WTC11 (cell line): Measurements from ENCODE around the gene MAP4K4. TPM values are rescaled to one million over a fixed set of nuclear protein-coding genes. Genes with fewer than 3 reads are reported as not detected.

Experiments used
- ATAC-seq: fragments of 200-7000 bp; cut with Tn5 transposase; 2 replicates; pipeline ENCODE4 v1.10.0; 2021; ENCODE audit warnings: mild to moderate bottlenecking, moderate library complexity
- CTCF ChIA-PET: fragments of 300-600 bp; sonication (Branson Sonifier 250); formaldehyde crosslinking; loops from one replicate; lab custom pipeline; 2021; ENCODE audit warnings: antibody characterized with exemption; lab: Charles Lee
- POLR2A ChIA-PET: fragments of 350-600 bp; sonication (Branson Sonifier 250); formaldehyde crosslinking; loops from one replicate; lab custom pipeline; 2021; ENCODE audit warnings: antibody characterized with exemption; lab: Charles Lee
- DNase-seq: peaks from one replicate; pipeline ENCODE4 v3.0.0; 2021; ENCODE audit warnings: low spot score
- H3K27ac Mint-ChIP-seq: 2 replicates; pipeline ENCODE4 v1.8.0; 2021; ENCODE audit warnings: mixed read lengths
- H3K27me3 Mint-ChIP-seq: 2 replicates; pipeline ENCODE4 v1.8.0; 2021; ENCODE audit warnings: low read depth, mild to moderate bottlenecking, moderate library complexity, mixed read lengths
- H3K36me3 Mint-ChIP-seq: 2 replicates; pipeline ENCODE4 v1.8.0; 2021; ENCODE audit warnings: mixed read lengths
- H3K4me1 Mint-ChIP-seq: 2 replicates; pipeline ENCODE4 v1.8.0; 2022; ENCODE audit warnings: mixed read lengths
- H3K4me3 Mint-ChIP-seq: 2 replicates; pipeline ENCODE4 v1.8.0; 2021; ENCODE audit warnings: mild to moderate bottlenecking, moderate library complexity, mixed read lengths
- H3K9me3 Mint-ChIP-seq: 2 replicates; pipeline ENCODE4 v1.8.0; 2021; ENCODE audit warnings: mixed read lengths
- ELF4 ChIP-seq: sonication (generic); formaldehyde crosslinking; IDR thresholded peaks from 2 replicates; pipeline ENCODE4 v1.8.1; 2022; ENCODE audit warnings: low read depth, mild to moderate bottlenecking, moderate library complexity, missing genetic modification reagents
- ESRRA ChIP-seq: sonication (generic); formaldehyde crosslinking; IDR thresholded peaks from 2 replicates; pipeline ENCODE4 v1.8.1; 2022; ENCODE audit warnings: mild to moderate bottlenecking, missing genetic modification reagents, borderline replicate concordance
- ETV6 ChIP-seq: sonication (generic); formaldehyde crosslinking; IDR thresholded peaks from 2 replicates; pipeline ENCODE4 v1.8.1; 2022; ENCODE audit warnings: mild to moderate bottlenecking, missing genetic modification reagents
- HMGXB4 ChIP-seq: sonication (generic); formaldehyde crosslinking; IDR thresholded peaks from 2 replicates; pipeline ENCODE4 v1.8.1; 2023; ENCODE audit warnings: mild to moderate bottlenecking, moderate library complexity, missing genetic modification reagents
- MLX ChIP-seq: sonication (generic); formaldehyde crosslinking; IDR thresholded peaks from 2 replicates; pipeline ENCODE4 v1.8.1; 2023; ENCODE audit warnings: mild to moderate bottlenecking, missing genetic modification reagents, moderate library complexity
- NR1H2 ChIP-seq: sonication (generic); formaldehyde crosslinking; IDR thresholded peaks from 2 replicates; pipeline ENCODE4 v1.9.0; 2021; ENCODE audit warnings: mild to moderate bottlenecking, moderate library complexity, missing genetic modification reagents
- STAT6 ChIP-seq: sonication (generic); formaldehyde crosslinking; conservative IDR thresholded peaks from 2 replicates; pipeline ENCODE4 v1.8.1; 2023; ENCODE audit warnings: mild to moderate bottlenecking, low read depth, missing genetic modification reagents, moderate library complexity
- USF1 ChIP-seq: sonication (generic); formaldehyde crosslinking; IDR thresholded peaks from 2 replicates; pipeline ENCODE4 v1.8.0; 2022; ENCODE audit warnings: mild to moderate bottlenecking, missing genetic modification reagents
- ZNF263 ChIP-seq: sonication (generic); formaldehyde crosslinking; IDR thresholded peaks from 2 replicates; pipeline ENCODE4 v1.8.1; 2022; ENCODE audit warnings: low read depth, mild to moderate bottlenecking, moderate library complexity, missing genetic modification reagents
- ZNF512 ChIP-seq: sonication (generic); formaldehyde crosslinking; IDR thresholded peaks from 2 replicates; pipeline ENCODE4 v1.8.1; 2022; ENCODE audit warnings: missing genetic modification reagents, borderline replicate concordance
- total RNA-seq: library from RNA; stranded (reverse); gene quantifications from 3 replicates; pipeline ENCODE4 v1.2.3, GENCODE V29; 2021

MAP4K4 gene
- total RNA-seq, 1 experiment from 2014 or later, result 112 TPM

GRCh38 chr2:101710036-101710435 is 12.5 kb downstream of the MAP4K4 start:
- ChIA-PET CTCF (interaction anchor here (1.1 to 1.5 kb wide), 2 partner anchors 10 to 16 kb away, joined by 3 to 4 read pairs; no protein-coding TSS in a partner anchor), POLR2A (no interaction called here)
- no peak for TF ChIP-seq USF1
- Mint-ChIP-seq H3K27ac (no peak overlapping the region; the same call in 1 of the 2 replicates), H3K36me3 (no peaks in the 10 kb centered on the region), H3K4me1 (peaks cover 54% of the 10 kb centered on the region), H3K4me3 (no peak overlapping the region), H3K9me3 (no peaks in the 10 kb centered on the region), H3K27me3 (no peaks in the 10 kb centered on the region)
- DNase-seq, result no peak
- ATAC-seq, result no peak

- DNase-seq (no peak), ATAC-seq (peak; percentile 26)
- no peak for TF ChIP-seq ZNF512 (CRISPR knock-in tag)
- Mint-ChIP-seq H3K27ac (no peak overlapping the region), H3K36me3 (0 out of 2 replicates have a peak, but pooled peaks cover under 1% of the 10 kb centered on the region), H3K4me3 (no peak overlapping the region), H3K9me3 (no peaks in the 10 kb centered on the region), H3K4me1 (peaks cover 52% of the 10 kb centered on the region), H3K27me3 (no peaks in the 10 kb centered on the region)
- ChIA-PET POLR2A (no interaction called here), CTCF (interaction anchor here (1.1 to 1.5 kb wide), 3 partner anchors 11 to 121 kb away, joined by 3 to 4 read pairs (median 4); no protein-coding TSS in a partner anchor)
Observed at GRCh38 chr2:101710471-101711318, 13.2 kb downstream of the MAP4K4 start.

- Mint-ChIP-seq H3K27me3 (no peaks in the 10 kb centered on the region), H3K36me3 (0 out of 2 replicates have a peak, but pooled peaks cover 3% of the 10 kb centered on the region), H3K4me3 (no peak overlapping the region), H3K9me3 (no peaks in the 10 kb centered on the region), H3K4me1 (peaks cover 62% of the 10 kb centered on the region), H3K27ac (no peak overlapping the region)
- TF ChIP-seq ZNF263 (CRISPR knock-in tag) (no peak), ETV6 (CRISPR knock-in tag) (no peak), ELF4 (CRISPR knock-in tag) (no peak), MLX (CRISPR knock-in tag) (no peak), NR1H2 (CRISPR knock-in tag) (no peak), STAT6 (no peak), HMGXB4 (CRISPR knock-in tag) (no peak), ESRRA (no peak)
- ATAC-seq (no peak), DNase-seq (no peak)
- ChIA-PET POLR2A (no interaction called here), CTCF (no interaction called here)
Observed at GRCh38 chr2:101714118-101714517, 16.6 kb downstream of the MAP4K4 start.
